ENCODE data around the gene SGMS1.

Gene SGMS1

GRCh38 chr10:50325449-50326171 lies 298.1 kb downstream of the SGMS1 start:
- DNase-seq, result no peak

- DNase-seq, result no peak
These were observed 298.9 kb downstream of the SGMS1 start for GRCh38 chr10:50324680-50325393.

- DNase-seq, result no peak
These were observed 299.7 kb downstream of the SGMS1 start for GRCh38 chr10:50324046-50324445.

GRCh38 chr10:50322077-50322476 lies 301.7 kb downstream of the SGMS1 start:
- peak; percentile 21 for DNase-seq

GRCh38 chr10:50318129-50318528 lies 305.6 kb downstream of the SGMS1 start:
- DNase-seq, result no peak

GRCh38 chr10:50316695-50317648 lies 306.8 kb downstream of the SGMS1 start:
- no peak for DNase-seq

- no peak for DNase-seq
These were observed 307.6 kb downstream of the SGMS1 start for GRCh38 chr10:50316174-50316573.

GRCh38 chr10:50315424-50315823 lies 308.3 kb downstream of the SGMS1 start:
- DNase-seq, result no peak

GRCh38 chr10:50314169-50315071 lies 309.3 kb downstream of the SGMS1 start:
- no peak for DNase-seq

- DNase-seq, result no peak
These were observed 311.0 kb downstream of the SGMS1 start for GRCh38 chr10:50312464-50313437.

- DNase-seq, result no peak
These were observed 313.1 kb downstream of the SGMS1 start for GRCh38 chr10:50310560-50311174.

- no peak for DNase-seq
These were observed 314.4 kb downstream of the SGMS1 start for GRCh38 chr10:50309342-50309741.

GRCh38 chr10:50304660-50305059 lies 319.1 kb downstream of the SGMS1 start:
- no peak for DNase-seq

GRCh38 chr10:50299948-50300669 lies 323.6 kb downstream of the SGMS1 start:
- DNase-seq, result no peak

- DNase-seq, result no peak
These were observed 328.4 kb downstream of the SGMS1 start for GRCh38 chr10:50295367-50295766.

GRCh38 chr10:50294582-50294981 lies 329.2 kb downstream of the SGMS1 start:
- no peak for DNase-seq

GRCh38 chr10:50293513-50294313 lies 330.0 kb downstream of the SGMS1 start:
- DNase-seq, result no peak

GRCh38 chr10:50291261-50291850 lies 332.4 kb downstream of the SGMS1 start:
- DNase-seq, result no peak

- DNase-seq, result no peak
These were observed 334.6 kb downstream of the SGMS1 start for GRCh38 chr10:50289196-50289595.
